Lower lobe of right lung (tissue), 2 donors: ENCODE results near the gene NRG2. TPM values are rescaled to one million over a fixed set of nuclear protein-coding genes. Genes with fewer than 3 reads are reported as not detected.

ENCODE experiments used
- ATAC-seq, 2 donors: fragments of 200-7000 bp; cut with Tn5 transposase; one replicate each; pipeline ENCODE4 v1.9.1; 2020 to 2022; ENCODE audit warnings: mild to moderate bottlenecking in 2 of 2, moderate library complexity in 2 of 2
- DNase-seq: peaks from one replicate; pipeline ENCODE4 v3.0.0-alpha.2; 2020
- H3K27ac ChIP-seq: fragments of 200-600 bp; one replicate; pipeline ENCODE4 v1.8.0; 2022
- H3K27me3 ChIP-seq: fragments of 200-600 bp; one replicate; pipeline ENCODE4 v1.8.0; 2022; ENCODE audit warnings: low read depth
- H3K36me3 ChIP-seq: fragments of 200-600 bp; one replicate; pipeline ENCODE4 v1.8.0; 2022; ENCODE audit warnings: mild to moderate bottlenecking
- H3K4me1 ChIP-seq: fragments of 200-600 bp; one replicate; pipeline ENCODE4 v1.8.0; 2022
- H3K4me3 ChIP-seq: fragments of 200-600 bp; one replicate; pipeline ENCODE4 v1.8.0; 2022; ENCODE audit warnings: mild to moderate bottlenecking
- H3K9me3 ChIP-seq: fragments of 200-600 bp; one replicate; pipeline ENCODE4 v1.8.0; 2022
- intact Hi-C: fragments of 100-400 bp; cut with DNase I; formaldehyde crosslinking; loops from one replicate; pipeline ENCODE4 v1.11.0; 2022
- total RNA-seq: library from RNA; stranded (reverse); fragmentation: NEBNext Ultra II Directional; extraction: Animal tissue kit (Norgen Biotek cat#: 25700); gene quantifications from one replicate; pipeline ENCODE4 v1.2.1, GENCODE V29; 2021
- TF ChIP-seq, protein P1 (sequence below): fragments of 200-600 bp; IDR thresholded peaks from one replicate; pipeline ENCODE4 v1.8.0; 2022; ENCODE audit warnings: antibody characterized with exemption, mild to moderate bottlenecking
- donor health status: DM: no; HTN: yes; CAD: no; lungs with severe emphysema.

NRG2 gene
- total RNA-seq, 1 donor from 2014 or later: 1.6 TPM

DNA sequence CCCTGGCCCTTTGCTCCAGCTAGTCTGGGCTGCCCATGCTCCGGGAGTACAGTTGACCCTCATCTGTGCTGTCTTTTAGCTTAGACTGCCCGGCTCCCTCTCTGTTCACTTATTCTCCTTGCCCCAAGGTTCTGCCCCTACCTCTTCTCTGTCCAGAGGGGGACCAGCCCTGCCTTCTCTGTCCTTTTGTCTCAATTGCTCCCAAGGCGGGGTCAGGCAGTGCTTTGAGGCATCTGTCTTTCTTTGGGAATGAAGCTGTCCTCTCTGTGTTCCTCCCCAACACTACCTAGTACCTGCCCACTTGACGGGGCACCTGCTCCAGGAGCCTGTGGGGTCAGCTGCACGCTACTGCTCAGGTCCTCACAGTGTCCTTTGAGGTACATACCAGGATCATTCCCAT is 188.1 kb downstream of the NRG2 start:
- Histone ChIP-seq H3K27me3 (no peaks in the 10 kb centered on the region), H3K4me1 (peaks cover 1% of the 10 kb centered on the region), H3K36me3 (no peaks in the 10 kb centered on the region), H3K27ac (no peak overlapping the region), H3K4me3 (no peak overlapping the region), H3K9me3 (no peaks in the 10 kb centered on the region)
- no peak for ATAC-seq
- TF ChIP-seq, protein P1, sequence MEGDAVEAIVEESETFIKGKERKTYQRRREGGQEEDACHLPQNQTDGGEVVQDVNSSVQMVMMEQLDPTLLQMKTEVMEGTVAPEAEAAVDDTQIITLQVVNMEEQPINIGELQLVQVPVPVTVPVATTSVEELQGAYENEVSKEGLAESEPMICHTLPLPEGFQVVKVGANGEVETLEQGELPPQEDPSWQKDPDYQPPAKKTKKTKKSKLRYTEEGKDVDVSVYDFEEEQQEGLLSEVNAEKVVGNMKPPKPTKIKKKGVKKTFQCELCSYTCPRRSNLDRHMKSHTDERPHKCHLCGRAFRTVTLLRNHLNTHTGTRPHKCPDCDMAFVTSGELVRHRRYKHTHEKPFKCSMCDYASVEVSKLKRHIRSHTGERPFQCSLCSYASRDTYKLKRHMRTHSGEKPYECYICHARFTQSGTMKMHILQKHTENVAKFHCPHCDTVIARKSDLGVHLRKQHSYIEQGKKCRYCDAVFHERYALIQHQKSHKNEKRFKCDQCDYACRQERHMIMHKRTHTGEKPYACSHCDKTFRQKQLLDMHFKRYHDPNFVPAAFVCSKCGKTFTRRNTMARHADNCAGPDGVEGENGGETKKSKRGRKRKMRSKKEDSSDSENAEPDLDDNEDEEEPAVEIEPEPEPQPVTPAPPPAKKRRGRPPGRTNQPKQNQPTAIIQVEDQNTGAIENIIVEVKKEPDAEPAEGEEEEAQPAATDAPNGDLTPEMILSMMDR: no peak
- no peak for DNase-seq
- intact Hi-C loops: no loop called here

DNA sequence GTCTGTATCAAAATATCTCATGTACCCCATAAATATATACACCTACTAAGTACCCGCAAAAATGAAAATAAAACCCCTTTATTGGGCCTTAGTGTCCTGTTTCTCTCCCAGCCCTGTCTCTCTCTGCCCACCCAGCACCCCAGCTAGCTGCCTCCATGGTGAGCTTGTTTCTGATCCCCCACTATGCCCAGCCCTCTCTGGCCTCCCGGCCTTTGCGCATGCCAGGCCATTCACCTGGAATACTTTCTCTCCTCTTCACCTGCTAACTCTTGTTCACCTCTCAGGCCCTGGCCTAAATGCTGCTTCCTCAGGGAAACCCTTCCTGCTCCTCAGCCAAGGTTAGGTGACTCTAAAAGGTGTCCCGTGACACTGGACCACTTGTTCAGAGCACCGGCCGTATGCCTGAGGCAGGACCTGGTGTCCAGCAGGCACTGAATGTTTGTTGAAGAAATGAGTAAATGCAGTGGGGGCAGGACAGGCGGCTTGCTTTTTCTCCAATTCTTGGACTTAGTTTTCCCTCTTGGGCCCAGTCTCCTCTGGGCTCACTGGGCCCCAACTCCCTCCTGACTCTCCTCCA is 189.0 kb downstream of the NRG2 start:
- TF ChIP-seq, protein P1: no peak
- Histone ChIP-seq H3K4me1 (peaks cover 10% of the 10 kb centered on the region), H3K36me3 (no peaks in the 10 kb centered on the region), H3K27me3 (no peaks in the 10 kb centered on the region), H3K9me3 (no peaks in the 10 kb centered on the region), H3K4me3 (no peak overlapping the region), H3K27ac (no peak overlapping the region)
- ATAC-seq: no peak
- DNase-seq: no peak
- intact Hi-C loops: no loop called here

DNA sequence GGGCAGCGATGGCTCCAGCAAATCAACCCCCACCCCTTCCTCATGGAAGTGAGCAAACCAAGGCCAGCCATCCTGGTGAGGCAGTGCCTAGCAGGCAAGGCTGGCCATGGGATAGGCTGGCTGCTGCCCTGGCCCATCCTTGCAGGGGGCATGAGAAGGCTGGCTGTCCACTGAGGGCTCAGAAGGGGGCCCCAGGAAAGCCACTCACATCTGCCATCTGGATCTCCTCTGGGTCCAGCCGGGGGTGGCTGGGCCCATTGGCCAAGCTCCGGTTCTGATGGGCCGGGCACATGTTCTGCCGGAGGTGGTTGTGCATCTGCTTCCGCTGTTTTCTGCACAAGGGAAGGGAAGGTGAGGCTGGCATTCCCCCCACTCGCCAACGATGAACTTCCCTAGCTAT is 190.4 kb downstream of the NRG2 start:
- ATAC-seq (no peak), DNase-seq (no peak)
- intact Hi-C loops: no loop called here

DNA sequence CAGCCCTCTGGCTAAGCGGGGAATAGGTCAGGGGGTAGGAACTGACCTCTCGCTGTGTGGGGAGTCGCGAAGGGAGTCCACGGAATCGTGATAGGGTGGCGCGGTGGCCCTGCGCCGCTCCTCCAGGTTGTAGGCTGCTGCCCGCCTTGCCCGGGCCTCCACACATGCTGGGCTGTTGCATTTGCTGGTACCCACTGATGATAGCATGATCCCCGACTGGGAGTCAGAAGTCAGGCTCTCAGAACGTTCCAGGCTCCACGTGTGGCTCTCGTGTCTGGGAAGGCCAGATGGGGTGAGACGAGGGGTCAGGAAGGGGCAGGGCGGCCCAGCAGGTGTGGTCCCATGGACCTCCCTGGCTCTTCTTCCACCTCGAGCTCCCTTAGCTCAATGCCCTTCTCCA is 191.5 kb downstream of the NRG2 start:
- H3K36me3 ChIP-seq: no peaks in the 10 kb centered on the region
- intact Hi-C loops: no loop called here
- ATAC-seq (no peak), DNase-seq (no peak)
- TF ChIP-seq, protein P1: no peak
- peaks cover 13% of the 10 kb centered on the region for H3K4me1 ChIP-seq
- H3K4me3 ChIP-seq: no peak overlapping the region
- no peaks in the 10 kb centered on the region for H3K9me3 ChIP-seq
- no peak overlapping the region for H3K27ac ChIP-seq
- H3K27me3 ChIP-seq: peaks cover under 1% of the 10 kb centered on the region

More for the DNA sequence above, 190.4 kb downstream of the NRG2 start:
- Histone ChIP-seq H3K4me1 (peaks cover 13% of the 10 kb centered on the region), H3K27ac (no peak overlapping the region), H3K4me3 (no peak overlapping the region), H3K27me3 (no peaks in the 10 kb centered on the region), H3K9me3 (no peaks in the 10 kb centered on the region), H3K36me3 (no peaks in the 10 kb centered on the region)
- TF ChIP-seq, protein P1: no peak

DNA sequence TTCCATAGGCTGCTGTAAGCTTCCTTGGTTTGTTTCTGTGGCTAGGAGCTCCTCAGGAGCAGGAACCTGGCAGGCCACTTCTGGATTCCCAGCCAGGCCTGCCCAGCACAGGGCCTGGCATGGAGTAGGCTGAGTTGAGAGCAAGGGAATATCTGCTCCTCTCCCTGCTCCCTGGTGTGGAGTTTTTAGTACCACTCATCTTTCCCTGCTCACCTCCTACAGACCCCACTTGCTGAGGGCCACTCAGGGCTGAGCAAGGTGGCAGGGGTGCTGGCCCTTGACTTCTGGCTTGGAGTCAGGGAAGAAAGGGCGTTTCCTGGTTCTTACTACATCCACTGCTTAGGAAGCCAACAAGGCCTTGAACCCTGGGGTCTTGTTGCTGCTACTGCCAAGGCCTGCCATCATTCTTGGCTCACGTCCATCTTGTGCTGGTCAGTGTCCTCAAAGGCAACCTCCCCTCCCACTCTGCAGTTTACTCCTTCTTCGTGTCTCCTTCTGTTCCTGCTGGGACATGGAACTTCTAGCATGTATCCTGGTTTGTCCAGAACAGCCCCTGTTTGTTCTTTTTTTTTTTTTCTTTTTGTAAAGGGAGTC is 192.6 kb downstream of the NRG2 start:
- no peak for ATAC-seq
- no peak for DNase-seq
- intact Hi-C loops: no loop called here
- no peak overlapping the region for H3K4me3 ChIP-seq
- peaks cover 10% of the 10 kb centered on the region for H3K27me3 ChIP-seq
- H3K9me3 ChIP-seq: no peaks in the 10 kb centered on the region
- TF ChIP-seq, protein P1: no peak
- H3K4me1 ChIP-seq: peaks cover 13% of the 10 kb centered on the region
- no peaks in the 10 kb centered on the region for H3K36me3 ChIP-seq
- H3K27ac ChIP-seq: peak overlapping the region; percentile 31
